Keratinocyte (primary cell): Measurements from ENCODE around the gene PLEKHM1. TPM values are rescaled to one million over a fixed set of nuclear protein-coding genes. Genes with fewer than 3 reads are reported as not detected.

Experiments
- DNase-seq: peaks from one replicate; pipeline ENCODE4 v3.0.0-alpha.2; 2011; ENCODE audit warnings: low read depth, missing footprints, low spot score
- FAIRE-seq: peaks from 2 replicates; lab custom pipeline; 2011; peaks lifted over from hg19 to GRCh38; lab: Jason Lieb, UNC
- H2AFZ ChIP-seq: 2 replicates; pipeline ENCODE4 v1.6.0; 2012; ENCODE audit warnings: low read length, control low read depth, inconsistent platforms; ENCODE audit not compliant: control insufficient read depth
- H3K27ac ChIP-seq: 2 replicates; pipeline ENCODE4 v1.5.1; 2011; ENCODE audit warnings: low read length; ENCODE audit not compliant: control insufficient read depth, insufficient read depth
- H3K27me3 ChIP-seq: 3 replicates; pipeline ENCODE4 v1.6.0; 2011; ENCODE audit warnings: low read length; ENCODE audit not compliant: control insufficient read depth, insufficient read depth; ENCODE audit errors: extremely low read depth
- H3K36me3 ChIP-seq, 2 experiments: 2 replicates in 1 of 2; 3 replicates in 1 of 2; pipeline ENCODE4 v1.5.1; 2011; ENCODE audit warnings: low read length in 2 of 2, mild to moderate bottlenecking in 1 of 2; ENCODE audit not compliant: control insufficient read depth in 2 of 2, insufficient read depth in 2 of 2; ENCODE audit errors: extremely low read depth in 1 of 2
- H3K4me1 ChIP-seq: 3 replicates; pipeline ENCODE4 v1.5.1; 2011; ENCODE audit warnings: low read length; ENCODE audit not compliant: control insufficient read depth, insufficient read depth; ENCODE audit errors: extremely low read depth
- H3K4me2 ChIP-seq: 3 replicates; pipeline ENCODE4 v1.6.0; 2011; ENCODE audit warnings: low read depth, low read length; ENCODE audit not compliant: control insufficient read depth, insufficient read depth; ENCODE audit errors: extremely low read depth
- H3K4me3 ChIP-seq, 3 experiments: fragments of 200-600 bp in 1 of 3; sonication (generic) in 1 of 3; 2 replicates in 2 of 3; 3 replicates in 1 of 3; pipeline ENCODE4 v1.5.1; 2011 to 2016; ENCODE audit warnings: low read length in 3 of 3, mild to moderate bottlenecking in 3 of 3, control low read depth in 2 of 3, inconsistent platforms in 1 of 3, low read depth in 1 of 3, mixed read lengths in 1 of 3, mixed run types in 1 of 3, moderate library complexity in 1 of 3; ENCODE audit not compliant: control insufficient read depth in 2 of 3, insufficient read depth in 2 of 3; ENCODE audit errors: extremely low read depth in 1 of 3
- H3K79me2 ChIP-seq: 2 replicates; pipeline ENCODE4 v1.6.0; 2012; ENCODE audit warnings: low read length; ENCODE audit not compliant: control insufficient read depth, insufficient read depth
- H3K9ac ChIP-seq: 3 replicates; pipeline ENCODE4 v1.6.0; 2011; ENCODE audit warnings: low read length; ENCODE audit not compliant: control insufficient read depth, insufficient read depth; ENCODE audit errors: extremely low read depth
- H3K9me1 ChIP-seq: 3 replicates; pipeline ENCODE4 v1.6.0; 2011; ENCODE audit warnings: low read length; ENCODE audit not compliant: control insufficient read depth, insufficient read depth; ENCODE audit errors: extremely low read depth
- H3K9me3 ChIP-seq: 2 replicates; pipeline ENCODE4 v1.5.1; 2012; ENCODE audit warnings: low read depth, low read length; ENCODE audit not compliant: control insufficient read depth
- H4K20me1 ChIP-seq: 3 replicates; pipeline ENCODE4 v1.6.0; 2011; ENCODE audit warnings: low read length; ENCODE audit not compliant: control insufficient read depth, insufficient read depth; ENCODE audit errors: extremely low read depth
- CTCF ChIP-seq, 3 experiments: IDR thresholded peaks in 1 of 3; conservative IDR thresholded peaks in 1 of 3; optimal IDR thresholded peaks in 1 of 3; 2 replicates in 2 of 3; 3 replicates in 1 of 3; pipeline versions ENCODE3 to v1.5.1; 2011; ENCODE audit warnings: low read length in 3 of 3, mild to moderate bottlenecking in 3 of 3, moderate library complexity in 2 of 3, control low read depth in 1 of 3, inconsistent platforms in 1 of 3; ENCODE audit not compliant: insufficient read depth in 2 of 3; ENCODE audit errors: extremely low read depth in 1 of 3
- EZH2 ChIP-seq: IDR thresholded peaks from one replicate; pipeline ENCODE4 v1.6.1; 2012; ENCODE audit warnings: inconsistent platforms, mild to moderate bottlenecking, low read length, moderate library complexity
- dilution Hi-C: fragments of 300-500 bp; cut with MboI; formaldehyde crosslinking; loops from one replicate; pipeline ENCODE4 v1.7.0; 2020; ENCODE audit warnings: low sequenced_read_pairs; ENCODE audit not compliant: extremely low pct_ligation_motif_present
- polyA plus RNA-seq, 5 experiments: library from polyadenylated mRNA; depleted of rRNA in 3 of 5; stranded (reverse) in 3 of 5; stranded (forward) in 1 of 5; unstranded in 1 of 5; fragments of >200 nt; gene quantifications; 1 replicate in 1 of 5; 2 replicates in 3 of 5; 3 replicates in 1 of 5; pipeline versions ENCODE4 v1.2.1 to v1.2.3, GENCODE V29; 2011 to 2012; ENCODE audit warnings: missing spikeins in 2 of 5, low read depth in 1 of 5, low replicate concordance in 1 of 5

PLEKHM1 gene
- polyA plus RNA-seq, 1 donor (not counting 4 experiments of a cell fraction or from before 2014, with no cell fraction given) = 33.0 TPM

GRCh38 chr17:45396496-45397205, 93.9 kb downstream of the PLEKHM1 start:
- FAIRE-seq (no peak), DNase-seq (no peak)
- Histone ChIP-seq H3K36me3 (peaks cover 12 to 34% of the 10 kb centered on the region in 2 experiments), H3K4me1 (no peaks in the 10 kb centered on the region), H3K4me3 (no peak overlapping the region), H3K9me3 (no peaks in the 10 kb centered on the region), H4K20me1 (no peaks in the 10 kb centered on the region), H3K9ac (no peak overlapping the region), H3K9me1 (no peaks in the 10 kb centered on the region), H3K79me2 (no peaks in the 10 kb centered on the region), H3K27ac (no peak overlapping the region), H3K4me2 (no peak overlapping the region), H3K27me3 (no peaks in the 10 kb centered on the region), H2AFZ (no peak overlapping the region)
- dilution Hi-C loops = no loop called here
- TF ChIP-seq CTCF (optimal IDR thresholded peaks at IDR 0.05 in 1 of 3, IDR thresholded peaks at IDR 0.05 in 1 of 3, conservative IDR thresholded peaks at IDR 0.05 in 1 of 3; ENCODE audit: extremely low read depth in 1 of 3, insufficient read depth in 2 of 3, low read length in 3 of 3) = no peak
- TF ChIP-seq EZH2 = no peak

- Histone ChIP-seq H3K27ac (no peak overlapping the region), H3K9ac (no peak overlapping the region), H3K4me1 (no peaks in the 10 kb centered on the region), H3K4me2 (no peak overlapping the region), H3K79me2 (no peaks in the 10 kb centered on the region), H2AFZ (no peak overlapping the region), H3K4me3 (no peak overlapping the region), H3K36me3 (peaks cover 12 to 28% of the 10 kb centered on the region in 2 experiments), H4K20me1 (no peaks in the 10 kb centered on the region), H3K9me3 (no peaks in the 10 kb centered on the region), H3K27me3 (no peaks in the 10 kb centered on the region), H3K9me1 (no peaks in the 10 kb centered on the region)
- dilution Hi-C loops = no loop called here
- DNase-seq = no peak
- no peak for FAIRE-seq
- TF ChIP-seq EZH2 (no peak), CTCF (optimal IDR thresholded peaks at IDR 0.05 in 1 of 3, IDR thresholded peaks at IDR 0.05 in 1 of 3, conservative IDR thresholded peaks at IDR 0.05 in 1 of 3; ENCODE audit: extremely low read depth in 1 of 3, insufficient read depth in 2 of 3, low read length in 3 of 3) (no peak)
These were observed 94.7 kb downstream of the PLEKHM1 start for GRCh38 chr17:45395569-45396415.
